ENCODE data around the gene ARTN. TPM values are rescaled to one million over a fixed set of nuclear protein-coding genes. Genes with fewer than 3 reads are reported as not detected.

Gene ARTN
- total RNA-seq, 1 experiment from 2014 or later = not detected

GRCh38 chr1:43945674-43946235 is 12.2 kb downstream of the ARTN start:
- in situ Hi-C loops (cut with HindIII; ENCODE audit: low sequenced_read_pairs) = no loop called here
- DNase-seq (ENCODE audit: low spot score) = no peak

GRCh38 chr1:43946236-43947060 is 12.8 kb downstream of the ARTN start, which contains the start of gene IPO13:
Gene IPO13, plus strand, starts transcription at chr1:43946950. Its CDS starts 651 bp downstream, at chr1:43947601.
- in situ Hi-C loops (cut with HindIII; ENCODE audit: low sequenced_read_pairs) = no loop called here
- peak; percentile 95 for DNase-seq (ENCODE audit: low spot score)

GRCh38 chr1:43947061-43947873 is 13.7 kb downstream of the ARTN start:
- in situ Hi-C loops (cut with HindIII; ENCODE audit: low sequenced_read_pairs) = no loop called here
- peak; percentile 71 for DNase-seq (ENCODE audit: low spot score)

- DNase-seq (ENCODE audit: low spot score) = no peak
- in situ Hi-C loops (cut with HindIII; ENCODE audit: low sequenced_read_pairs) = no loop called here
Measured at GRCh38 chr1:43947874-43948437, 14.4 kb downstream of the ARTN start.

GRCh38 chr1:43949678-43950077 is 16.1 kb downstream of the ARTN start:
- in situ Hi-C loops (cut with HindIII; ENCODE audit: low sequenced_read_pairs) = no loop called here
- no peak for DNase-seq (ENCODE audit: low spot score)

GRCh38 chr1:43951021-43951985 is 17.7 kb downstream of the ARTN start:
- in situ Hi-C loops (cut with HindIII; ENCODE audit: low sequenced_read_pairs) = no loop called here
- DNase-seq (ENCODE audit: low spot score) = no peak

- peak; percentile 69 for DNase-seq (ENCODE audit: low spot score)
- in situ Hi-C loops (cut with HindIII; ENCODE audit: low sequenced_read_pairs) = no loop called here
Measured at GRCh38 chr1:43952731-43953346, 19.2 kb downstream of the ARTN start.

GRCh38 chr1:43953361-43953760 is 19.8 kb downstream of the ARTN start:
- DNase-seq (ENCODE audit: low spot score) = no peak
- in situ Hi-C loops (cut with HindIII; ENCODE audit: low sequenced_read_pairs) = no loop called here

GRCh38 chr1:43954036-43954435 is 20.4 kb downstream of the ARTN start:
- in situ Hi-C loops (cut with HindIII; ENCODE audit: low sequenced_read_pairs) = no loop called here

GRCh38 chr1:43956234-43956633 is 22.6 kb downstream of the ARTN start:
- in situ Hi-C loops (cut with HindIII; ENCODE audit: low sequenced_read_pairs) = no loop called here

More at GRCh38 chr1:43954036-43954435, 20.4 kb downstream of the ARTN start:
- DNase-seq (ENCODE audit: low spot score) = no peak

GRCh38 chr1:43957407-43958040 is 23.9 kb downstream of the ARTN start:
- in situ Hi-C loops (cut with HindIII; ENCODE audit: low sequenced_read_pairs) = no loop called here
- DNase-seq (ENCODE audit: low spot score) = no peak

More at GRCh38 chr1:43956234-43956633, 22.6 kb downstream of the ARTN start:
- DNase-seq (ENCODE audit: low spot score) = no peak

GRCh38 chr1:43958351-43959255 is 25.0 kb downstream of the ARTN start:
- in situ Hi-C loops (cut with HindIII; ENCODE audit: low sequenced_read_pairs) = no loop called here
- no peak for DNase-seq (ENCODE audit: low spot score)

GRCh38 chr1:43960798-43961197 is 27.2 kb downstream of the ARTN start:
- no peak for DNase-seq (ENCODE audit: low spot score)
- in situ Hi-C loops (cut with HindIII; ENCODE audit: low sequenced_read_pairs) = no loop called here

GRCh38 chr1:43961692-43962091 is 28.1 kb downstream of the ARTN start:
- in situ Hi-C loops (cut with HindIII; ENCODE audit: low sequenced_read_pairs) = no loop called here
- no peak for DNase-seq (ENCODE audit: low spot score)

- DNase-seq (ENCODE audit: low spot score) = no peak
- in situ Hi-C loops (cut with HindIII; ENCODE audit: low sequenced_read_pairs) = no loop called here
Measured at GRCh38 chr1:43962324-43962723, 28.7 kb downstream of the ARTN start.

GRCh38 chr1:43963006-43963405 is 29.4 kb downstream of the ARTN start:
- no peak for DNase-seq (ENCODE audit: low spot score)
- in situ Hi-C loops (cut with HindIII; ENCODE audit: low sequenced_read_pairs) = no loop called here

- in situ Hi-C loops (cut with HindIII; ENCODE audit: low sequenced_read_pairs) = no loop called here
- no peak for DNase-seq (ENCODE audit: low spot score)
Measured at GRCh38 chr1:43963890-43964289, 30.3 kb downstream of the ARTN start.
